Stimulated activated CD8-positive, alpha-beta memory T cell treated with anti-CD3 and anti-CD28 coated beads, Interleukin-4, amount 100 ng/mL, for 4 hours (primary cell): ENCODE data around the gene KCNT1.

ENCODE experiments used
- DNase-seq, 2 donors: peaks; one replicate each; pipeline ENCODE4 v3.0.0-alpha.2; 2020; ENCODE audit warnings: low read depth in 2 of 2, low spot score in 1 of 2

Gene KCNT1

DNA sequence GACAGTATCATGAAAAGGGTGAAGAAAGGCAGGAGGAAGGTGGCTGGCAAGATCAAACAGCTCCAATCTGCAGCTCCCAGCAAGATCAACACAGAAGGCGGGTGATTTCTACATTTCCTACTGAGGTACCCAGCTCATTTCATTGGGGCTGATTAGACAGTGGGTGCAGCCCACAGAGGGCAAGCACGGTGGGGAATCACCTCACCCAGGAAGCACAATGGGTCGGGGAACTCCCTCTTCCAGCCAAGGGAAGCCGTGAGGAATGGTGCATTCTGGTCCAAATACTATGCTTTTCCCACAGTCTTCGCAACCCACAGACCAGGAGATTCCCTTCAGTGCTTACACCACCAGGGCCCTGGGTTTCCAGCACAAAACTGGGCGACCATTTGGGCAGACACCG is 138.6 kb downstream of the KCNT1 start:
- DNase-seq: no peak
